Testis (tissue), 2 donors: ENCODE results near the gene TAT.

Source experiments
- CTCF ChIP-seq, 3 experiments: fragments of 450-650 bp in 2 of 3; fragments of 200-600 bp in 1 of 3; sonication (generic) in 1 of 3; IDR thresholded peaks; one replicate each; pipeline ENCODE4 v1.5.1; 2016 to 2019; ENCODE audit warnings: antibody characterized with exemption in 3 of 3, mild to moderate bottlenecking in 2 of 3, moderate library complexity in 1 of 3
- POLR2A ChIP-seq: fragments of 450-650 bp; IDR thresholded peaks from one replicate; pipeline ENCODE4 v1.6.1; 2017; ENCODE audit warnings: antibody characterized with exemption, mild to moderate bottlenecking, moderate library complexity

- TF ChIP-seq CTCF (IDR thresholded peaks at IDR 0.05) (no peak), POLR2A (no peak)
These were observed 4.3 kb downstream of the TAT start for GRCh38 chr16:71572497-71573116.
